Uterus (tissue), 2 donors: ENCODE data around the gene LIX1L.

Experiments
- POLR2A ChIP-seq, 2 donors: fragments of 450-650 bp; IDR thresholded peaks; one replicate each; pipeline ENCODE4 v1.6.1; 2016; ENCODE audit warnings: antibody characterized with exemption in 2 of 2, mild to moderate bottlenecking in 1 of 2, moderate library complexity in 1 of 2
- TF ChIP-seq, protein P1 (sequence below), 4 experiments: fragments of 200-600 bp in 2 of 4; fragments of 450-650 bp in 2 of 4; sonication (generic) in 2 of 4; IDR thresholded peaks; one replicate each; pipeline ENCODE4 v1.5.1; 2016 to 2019; ENCODE audit warnings: antibody characterized with exemption in 4 of 4, mild to moderate bottlenecking in 2 of 4, moderate library complexity in 1 of 4

GRCh38 chr1:145918992-145919939 lies 38.6 kb downstream of the LIX1L start:
- TF ChIP-seq, protein P1, sequence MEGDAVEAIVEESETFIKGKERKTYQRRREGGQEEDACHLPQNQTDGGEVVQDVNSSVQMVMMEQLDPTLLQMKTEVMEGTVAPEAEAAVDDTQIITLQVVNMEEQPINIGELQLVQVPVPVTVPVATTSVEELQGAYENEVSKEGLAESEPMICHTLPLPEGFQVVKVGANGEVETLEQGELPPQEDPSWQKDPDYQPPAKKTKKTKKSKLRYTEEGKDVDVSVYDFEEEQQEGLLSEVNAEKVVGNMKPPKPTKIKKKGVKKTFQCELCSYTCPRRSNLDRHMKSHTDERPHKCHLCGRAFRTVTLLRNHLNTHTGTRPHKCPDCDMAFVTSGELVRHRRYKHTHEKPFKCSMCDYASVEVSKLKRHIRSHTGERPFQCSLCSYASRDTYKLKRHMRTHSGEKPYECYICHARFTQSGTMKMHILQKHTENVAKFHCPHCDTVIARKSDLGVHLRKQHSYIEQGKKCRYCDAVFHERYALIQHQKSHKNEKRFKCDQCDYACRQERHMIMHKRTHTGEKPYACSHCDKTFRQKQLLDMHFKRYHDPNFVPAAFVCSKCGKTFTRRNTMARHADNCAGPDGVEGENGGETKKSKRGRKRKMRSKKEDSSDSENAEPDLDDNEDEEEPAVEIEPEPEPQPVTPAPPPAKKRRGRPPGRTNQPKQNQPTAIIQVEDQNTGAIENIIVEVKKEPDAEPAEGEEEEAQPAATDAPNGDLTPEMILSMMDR (IDR thresholded peaks at IDR 0.05): peak in 1 of 4 experiments; percentile 9
- TF ChIP-seq POLR2A (IDR thresholded peaks at IDR 0.05): no peak
